HG03066 (cell line): ENCODE results near the gene CAMK1D.

Source experiments
- ATAC-seq: cut with Tn5 transposase; IDR thresholded peaks from one replicate; pipeline ENCODE4 v1.9.1; 2021; ENCODE audit warnings: low read depth; ENCODE audit not compliant: unreplicated experiment

CAMK1D gene

GRCh38 chr10:12367272-12367671 is 17.9 kb downstream of the CAMK1D start:
- ATAC-seq = no peak

GRCh38 chr10:12369982-12370381 is 20.6 kb downstream of the CAMK1D start:
- ATAC-seq = no peak

GRCh38 chr10:12372846-12373245 is 23.5 kb downstream of the CAMK1D start:
- ATAC-seq = no peak

DNA sequence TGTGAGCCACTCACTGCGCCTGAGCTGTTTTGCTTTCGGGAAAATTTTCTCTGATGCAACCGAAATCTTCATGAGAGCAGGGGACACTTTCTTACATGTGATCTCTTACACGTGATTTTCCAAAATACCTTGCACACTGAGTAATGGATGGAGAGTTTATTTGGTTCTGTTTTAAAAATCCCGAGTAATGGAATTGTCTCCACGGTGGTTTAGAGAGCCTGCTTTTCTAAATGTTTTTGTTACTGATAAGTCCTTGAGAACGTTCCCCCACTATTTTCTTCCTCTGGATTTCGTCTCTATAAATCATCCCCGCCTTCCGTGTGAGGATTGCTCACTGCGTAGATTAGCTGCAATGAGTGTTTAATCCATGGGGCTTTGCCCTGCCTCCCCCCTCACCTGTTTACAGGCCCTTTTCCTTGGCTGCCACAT is 25.7 kb downstream of the CAMK1D start:
- no peak for ATAC-seq

DNA sequence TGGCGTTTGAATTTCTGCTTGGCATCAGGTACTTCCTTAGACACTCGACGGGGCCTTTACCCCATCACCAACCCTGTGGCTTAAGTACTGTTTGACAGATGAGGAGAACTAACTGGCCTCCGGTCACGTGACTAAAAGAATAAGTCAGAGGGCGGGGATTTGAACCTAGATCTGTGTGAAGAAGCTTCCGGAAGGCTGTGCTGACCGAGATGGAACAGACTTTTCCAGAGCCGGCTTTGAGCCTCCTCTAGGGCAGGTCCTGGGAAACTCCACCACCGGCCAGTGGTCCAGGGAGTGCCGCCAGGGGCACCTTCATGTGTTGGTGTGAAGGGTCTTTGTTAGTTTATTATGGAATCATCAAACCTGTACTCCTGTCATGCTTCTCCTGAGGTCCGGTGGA is 26.9 kb downstream of the CAMK1D start:
- ATAC-seq = no peak

- ATAC-seq = no peak
Observed at GRCh38 chr10:12377658-12378290, 28.4 kb downstream of the CAMK1D start.

DNA sequence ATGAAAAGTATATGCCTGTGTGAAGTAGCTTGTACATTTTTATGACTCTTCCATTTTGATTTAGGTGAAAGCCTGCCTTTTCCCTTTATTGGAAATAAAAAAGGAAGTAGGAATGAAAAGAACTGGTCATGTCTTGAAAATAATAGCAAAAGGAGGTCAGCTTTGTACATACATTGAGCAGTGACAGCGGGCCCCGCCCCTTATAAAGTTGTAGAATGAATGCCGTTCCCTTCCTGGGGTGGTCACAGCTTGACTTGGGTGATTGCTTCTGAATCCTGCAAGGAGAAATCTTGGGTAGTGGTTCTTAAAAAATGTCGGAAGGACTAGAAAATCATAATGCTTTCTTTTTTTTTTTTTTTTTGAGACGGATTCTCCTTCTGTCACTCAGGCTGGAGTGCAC is 31.7 kb downstream of the CAMK1D start:
- no peak for ATAC-seq

- ATAC-seq = no peak
Observed at GRCh38 chr10:12381536-12382156, 32.3 kb downstream of the CAMK1D start.

DNA sequence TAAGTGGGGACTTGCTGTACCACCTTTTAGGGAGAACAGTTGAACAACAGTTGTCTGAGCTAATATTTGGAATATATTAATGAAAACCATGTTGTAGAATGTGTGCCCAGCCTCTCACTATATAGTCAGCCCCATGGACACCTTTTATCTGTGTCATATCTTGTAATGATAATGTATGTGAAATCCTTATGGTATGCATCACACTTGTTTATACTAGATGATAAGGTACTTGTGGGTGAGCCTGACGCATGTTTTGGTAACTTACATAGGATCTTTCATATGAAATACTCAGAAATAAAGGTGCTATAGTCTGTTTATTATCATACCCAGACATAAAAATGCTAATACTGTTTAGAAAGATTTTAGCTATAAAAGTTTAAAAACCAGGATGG is 32.8 kb downstream of the CAMK1D start:
- no peak for ATAC-seq

GRCh38 chr10:12382956-12383531 is 33.7 kb downstream of the CAMK1D start:
- ATAC-seq = no peak

DNA sequence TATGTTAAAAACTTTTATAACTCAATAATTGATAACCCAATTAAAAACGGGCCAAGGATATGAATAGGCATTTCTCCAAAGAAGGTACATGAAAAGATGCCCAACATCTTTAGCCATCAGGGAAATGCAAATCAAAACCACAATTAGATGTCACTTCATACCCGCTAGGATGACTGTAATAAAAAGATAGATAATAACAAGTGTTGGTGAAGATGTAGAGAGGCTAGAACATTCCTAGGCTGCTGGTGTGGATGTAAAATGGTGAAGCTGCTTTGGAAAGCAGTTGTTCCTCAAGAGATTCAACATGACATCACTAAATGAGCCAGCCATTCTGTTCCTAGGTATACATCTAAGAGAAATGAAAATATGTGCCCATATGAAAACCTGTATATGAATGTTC is 35.6 kb downstream of the CAMK1D start:
- ATAC-seq = no peak

DNA sequence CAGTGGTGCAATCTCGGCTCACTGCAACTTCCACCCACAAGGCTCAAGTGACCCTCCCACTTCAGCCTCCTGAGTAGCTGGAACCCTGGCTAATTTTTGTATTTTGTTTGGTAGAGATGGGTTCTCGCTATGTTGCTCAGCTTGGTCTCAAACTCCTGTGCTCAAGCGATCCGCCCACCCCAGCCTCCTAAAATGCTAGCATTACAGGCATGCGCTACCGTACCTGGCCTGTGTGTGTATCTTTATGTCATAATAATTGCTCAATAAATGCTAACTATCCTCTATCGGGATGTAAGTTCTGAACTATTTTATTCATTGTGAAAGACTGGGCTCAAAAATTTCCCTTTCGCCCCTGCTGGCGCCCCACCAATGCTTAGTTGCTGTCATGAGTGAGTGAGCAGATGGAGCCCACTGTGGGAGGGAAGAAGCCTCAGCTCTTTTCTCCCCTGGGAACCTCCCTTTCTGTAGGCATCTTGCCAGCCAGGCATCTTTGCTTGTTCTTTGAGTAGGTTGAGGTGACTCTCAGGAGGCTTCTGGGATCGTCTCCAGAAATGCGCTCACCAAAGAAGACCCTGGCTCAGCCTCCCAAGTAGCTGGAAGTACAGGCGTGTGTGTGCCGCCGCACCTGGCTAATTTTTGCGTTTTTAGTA is 38.3 kb downstream of the CAMK1D start:
- ATAC-seq = no peak

DNA sequence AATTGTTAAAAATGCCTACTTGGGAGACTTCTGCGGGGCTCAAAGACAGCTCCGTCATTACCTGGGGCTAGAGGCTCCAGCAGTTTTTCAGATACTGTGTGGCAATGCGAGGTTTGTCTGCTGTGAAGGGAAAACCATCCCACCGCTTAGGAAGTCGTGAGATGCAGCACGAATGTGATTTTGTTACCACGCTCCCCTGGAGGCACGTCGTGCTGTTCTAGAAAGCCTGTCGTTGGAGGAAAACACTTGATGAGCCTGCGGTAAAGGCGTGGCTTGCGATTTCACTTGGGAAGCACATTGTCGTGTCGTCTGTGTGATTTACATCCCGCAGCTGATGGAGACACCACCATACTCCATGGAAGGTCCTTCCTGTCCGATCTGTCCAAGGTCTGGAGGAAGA is 39.3 kb downstream of the CAMK1D start:
- ATAC-seq = no peak

DNA sequence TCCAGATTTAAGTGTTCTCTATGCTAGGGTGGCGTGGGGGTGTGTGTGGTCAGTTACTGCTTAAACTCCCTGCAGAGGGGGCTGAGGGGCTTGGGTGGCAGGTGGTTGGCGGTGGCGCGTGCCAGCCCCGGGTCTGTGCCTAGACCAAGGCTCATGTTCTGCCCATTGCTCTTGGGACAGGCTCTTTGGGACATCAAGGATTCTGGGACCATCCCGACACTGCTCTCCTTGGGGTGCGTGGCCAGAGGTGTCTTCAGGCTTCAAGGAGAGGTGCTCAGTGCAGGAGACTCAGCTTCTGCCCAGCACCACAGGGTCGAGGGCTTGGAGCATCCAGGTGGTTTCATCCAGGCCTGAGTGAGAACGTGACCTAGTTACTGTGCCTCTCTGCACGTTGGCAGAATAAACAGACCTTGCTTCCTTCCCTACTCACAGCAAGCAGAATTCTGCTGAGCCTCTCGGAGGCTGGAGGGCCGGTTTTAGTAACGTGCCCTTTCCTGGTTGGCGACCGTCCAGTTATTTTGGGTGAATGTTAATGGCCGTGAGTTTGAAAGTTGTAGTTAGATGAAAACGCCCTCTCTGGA is 39.9 kb downstream of the CAMK1D start:
- no peak for ATAC-seq

DNA sequence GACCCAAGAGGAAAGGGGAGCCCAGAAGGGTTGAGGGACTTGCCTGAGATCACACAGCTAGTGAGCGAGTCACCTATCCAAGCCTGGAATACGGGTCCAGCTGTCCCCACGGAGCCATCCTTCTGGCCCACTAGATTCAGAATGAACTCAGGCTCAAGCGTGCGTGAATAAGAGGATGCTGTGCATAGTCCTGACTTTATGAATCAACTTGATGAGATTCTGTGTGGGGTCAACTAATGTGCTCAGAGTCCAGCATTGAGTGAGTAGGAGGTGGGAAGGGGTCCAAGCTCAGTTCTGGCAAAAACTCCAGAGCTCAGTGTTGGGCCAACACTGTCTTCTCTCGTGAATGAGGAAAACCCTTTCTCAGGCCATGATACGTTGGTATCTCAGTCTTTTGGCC is 41.4 kb downstream of the CAMK1D start:
- ATAC-seq = no peak

DNA sequence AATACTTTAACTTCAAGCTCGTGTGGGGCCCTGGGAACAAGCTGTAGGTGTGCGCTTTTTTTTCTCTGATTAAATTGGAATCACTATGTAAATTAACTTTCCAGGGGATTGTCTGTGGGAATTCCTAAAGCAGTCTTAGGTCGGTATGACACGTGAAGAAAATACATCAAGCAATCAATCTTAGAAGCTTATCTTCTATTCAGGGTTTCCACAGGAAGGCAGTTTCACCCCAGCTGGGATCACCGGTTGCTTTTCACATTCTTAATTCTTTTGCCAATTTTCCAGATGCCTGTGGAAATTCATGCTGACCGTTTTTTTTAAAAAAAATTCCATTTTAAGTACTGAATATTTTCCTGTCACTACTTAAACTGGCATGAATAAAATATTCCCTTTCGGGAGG is 41.9 kb downstream of the CAMK1D start:
- ATAC-seq = no peak

- ATAC-seq = no peak
Observed at GRCh38 chr10:12393831-12394230, 44.5 kb downstream of the CAMK1D start.

DNA sequence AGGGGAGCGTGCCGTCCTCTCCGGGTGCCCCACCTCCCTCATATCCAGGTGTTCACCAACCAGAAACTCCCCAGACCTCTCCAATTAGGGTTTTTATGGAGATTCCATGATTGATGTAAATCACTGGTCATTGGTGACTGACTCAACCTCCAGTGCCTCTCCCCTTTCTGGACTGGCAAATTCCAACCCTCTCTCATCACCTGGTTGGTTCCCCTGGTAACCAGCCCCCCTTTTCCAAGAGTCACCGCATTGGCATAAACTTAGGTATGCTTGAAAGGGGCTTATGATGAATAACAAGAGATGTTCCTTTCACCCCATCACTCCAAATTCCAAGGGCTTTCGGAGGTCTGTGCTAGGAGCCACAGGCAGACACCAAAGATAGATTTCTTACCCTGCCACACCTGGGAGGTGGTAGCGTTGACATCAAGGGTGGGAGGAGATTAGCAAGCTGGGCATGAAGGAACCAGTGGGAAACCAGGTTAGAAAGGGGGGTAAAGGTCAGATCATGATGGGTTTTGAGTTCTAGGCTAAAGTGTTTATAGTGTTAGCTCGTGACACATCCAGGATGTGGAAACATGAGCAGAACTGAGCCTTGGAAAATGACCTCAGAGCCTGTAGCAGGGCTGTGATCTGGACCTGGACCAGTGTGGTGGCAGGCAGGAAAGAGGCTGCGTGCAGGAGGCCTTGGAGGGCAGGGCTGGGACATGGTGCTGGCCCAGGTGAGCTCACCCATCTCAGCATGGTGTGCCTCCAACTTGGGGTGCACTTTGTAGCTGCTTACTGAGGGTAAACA is 45.1 kb downstream of the CAMK1D start:
- no peak for ATAC-seq

GRCh38 chr10:12396093-12396492 is 46.7 kb downstream of the CAMK1D start:
- no peak for ATAC-seq

- ATAC-seq = no peak
Observed at GRCh38 chr10:12396567-12396966, 47.2 kb downstream of the CAMK1D start.
